ENCODE results near the gene NTN4.

- no peak for TF ChIP-seq CTCF (IDR thresholded peaks at IDR 0.05)
- TF ChIP-seq POLR2A (IDR thresholded peaks at IDR 0.05) = no peak
Observed at GRCh38 chr12:95693689-95694088, 96.9 kb downstream of the NTN4 start.

Measured in esophagus squamous epithelium (tissue), 4 donors.